ENCODE measurements around the gene MAEA. TPM values are rescaled to one million over a fixed set of nuclear protein-coding genes. Genes with fewer than 3 reads are reported as not detected.

The MAEA gene
- total and polyA plus RNA-seq, 10 of the 15 experiments (the other 5 are each of a cell fraction or from before 2014, with no cell fraction given) = 3.6 to 67.1 (median 54.6) TPM

DNA sequence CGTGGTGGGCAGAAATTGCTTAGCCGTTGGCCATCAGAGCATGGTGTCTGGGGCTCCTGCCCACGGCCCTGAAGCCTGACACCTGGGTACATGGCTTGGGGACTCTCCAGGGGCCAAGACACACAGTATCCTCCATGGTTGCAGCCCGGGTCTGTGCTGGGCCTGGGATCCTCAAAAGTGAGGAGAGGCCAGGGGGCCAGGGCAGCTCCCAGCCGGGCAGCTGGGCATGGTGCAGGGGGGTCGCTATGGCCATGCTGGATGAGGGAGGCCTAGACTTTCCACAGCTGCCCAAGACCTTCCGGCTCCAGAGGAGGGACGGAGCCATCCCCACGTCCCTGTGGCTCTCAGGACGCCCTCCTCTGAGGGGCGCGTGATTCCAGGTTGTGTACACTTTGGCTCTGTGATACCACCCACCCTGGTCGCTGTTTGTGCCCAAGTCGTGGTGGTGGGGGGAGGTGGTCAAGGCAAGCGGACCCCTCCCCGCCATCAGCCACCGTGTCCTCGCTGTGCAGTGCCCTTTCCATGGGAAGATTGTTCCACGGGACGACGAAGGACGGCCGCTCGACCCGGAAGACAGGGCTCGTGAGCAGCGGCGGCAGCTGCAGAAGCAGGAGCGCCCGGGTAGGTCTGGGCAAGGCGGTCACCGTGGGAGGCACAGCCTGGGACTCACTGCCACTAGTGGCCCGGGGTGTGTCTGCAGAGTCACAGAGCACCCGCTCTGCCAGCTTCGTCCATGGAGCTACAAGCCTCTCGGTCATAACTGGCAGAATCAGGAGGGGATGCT is 90.9 kb downstream of the MAEA start (continued):
- no peak for TF ChIP-seq RFX5 (IDR thresholded peaks at IDR 0.05; ENCODE audit: low read depth, low read length)
- no peak for TF ChIP-seq ATF2 (IDR thresholded peaks at IDR 0.05; ENCODE audit: low read length)
- TF ChIP-seq TAF1 (IDR thresholded peaks at IDR 0.05; ENCODE audit: borderline replicate concordance, low read depth, low read length) = no peak
- no peak for TF ChIP-seq POU2F2 (IDR thresholded peaks at IDR 0.05; ENCODE audit: borderline replicate concordance, low read depth, low read length)

DNA sequence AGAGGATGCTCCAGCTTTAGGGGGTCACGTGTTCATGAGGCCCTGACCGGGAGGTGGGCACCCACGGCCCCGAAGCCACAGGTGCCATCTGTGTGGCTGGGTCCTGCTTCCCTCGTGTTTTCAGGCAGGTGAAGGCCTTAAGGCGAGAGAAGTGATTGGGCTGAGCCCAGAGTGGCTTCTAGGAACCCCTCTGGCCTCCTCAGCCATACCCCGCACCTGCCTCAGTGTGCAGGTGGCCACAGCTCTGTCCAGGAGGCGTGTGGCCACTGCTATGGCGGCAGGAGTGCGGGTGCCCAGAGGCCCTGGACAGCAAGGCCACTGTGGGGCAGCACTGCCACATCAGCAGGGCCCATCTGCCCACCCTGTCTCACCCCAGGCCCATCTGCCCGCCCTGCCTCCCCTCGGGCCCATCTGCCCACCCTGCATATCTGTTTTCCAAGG is 91.5 kb downstream of the MAEA start:
- WGBS (ENCODE audit: insufficient coverage, insufficient replicate concordance, low lambda C conversion rate, missing lambda C conversion rate) = 88% methylated on average over 12 of the region's 12 CpGs
- TF ChIP-seq RB1 (IDR thresholded peaks at IDR 0.05; ENCODE audit: borderline replicate concordance) (no peak), NFYB (IDR thresholded peaks at IDR 0.05; ENCODE audit: insufficient read depth, low read depth, low read length) (no peak)
- Histone ChIP-seq H3K4me2 (ENCODE audit: control insufficient read depth, insufficient read depth) (no peak overlapping the region), H3K79me2 (ENCODE audit: control insufficient read depth, insufficient read depth, low read length) (no peaks in the 10 kb centered on the region), H3K36me3 (ENCODE audit: control insufficient read depth in 2 of 2, insufficient read depth in 2 of 2, low read length in 1 of 2) (peaks cover 0 to 1% of the 10 kb centered on the region in 2 experiments; a peak in 1 of 4 replicates), H3K4me3 (no peak overlapping the region), H3K27me3 (replicated peaks in 1 of 2; ENCODE audit: control insufficient read depth in 2 of 2, insufficient read depth in 2 of 2, low read length in 1 of 2) (no peaks in the 10 kb centered on the region), H2AFZ (ENCODE audit: control insufficient read depth, low read depth, low read length) (no peak overlapping the region), H3K9ac (ENCODE audit: control insufficient read depth, insufficient read depth, low read length) (no peak overlapping the region), H3K27ac (ENCODE audit: control insufficient read depth, insufficient read depth) (no peak overlapping the region), H3K4me1 (ENCODE audit: control insufficient read depth, insufficient read depth, low read length) (no peaks in the 10 kb centered on the region), H4K20me1 (ENCODE audit: control insufficient read depth, insufficient read depth) (no peaks in the 10 kb centered on the region), H3K9me3 (replicated peaks; ENCODE audit: control insufficient read depth, insufficient read depth, low read length) (no peaks in the 10 kb centered on the region; the same call in 2 of the 3 replicates)
- intact Hi-C loops (cut with micrococcal nuclease; ENCODE audit: unreplicated experiment) (no loop called here), in situ Hi-C loops (cut with MboI) (no loop called here)
- POLR2A ChIA-PET = no interaction called here
- CTCF ChIA-PET = no interaction called here
- ATAC-seq = no peak
- FAIRE-seq = no peak
- no peak for DNase-seq (ENCODE audit: low read depth, low spot score)
- RAD21 ChIA-PET (ENCODE audit: unreplicated experiment) = no interaction called here
- SMC1A ChIA-PET (ENCODE audit: uncharacterized antibody, unreplicated experiment) = no interaction called here
- no TSS peak for BruUV-seq (replicated peaks)

All from GM12878 (cell line).